ENCODE results near the gene ZNF565. TPM values are rescaled to one million over a fixed set of nuclear protein-coding genes. Genes with fewer than 3 reads are reported as not detected.

The ZNF565 gene
- total RNA-seq, 1 experiment from 2014 or later, result 4.8 TPM

DNA sequence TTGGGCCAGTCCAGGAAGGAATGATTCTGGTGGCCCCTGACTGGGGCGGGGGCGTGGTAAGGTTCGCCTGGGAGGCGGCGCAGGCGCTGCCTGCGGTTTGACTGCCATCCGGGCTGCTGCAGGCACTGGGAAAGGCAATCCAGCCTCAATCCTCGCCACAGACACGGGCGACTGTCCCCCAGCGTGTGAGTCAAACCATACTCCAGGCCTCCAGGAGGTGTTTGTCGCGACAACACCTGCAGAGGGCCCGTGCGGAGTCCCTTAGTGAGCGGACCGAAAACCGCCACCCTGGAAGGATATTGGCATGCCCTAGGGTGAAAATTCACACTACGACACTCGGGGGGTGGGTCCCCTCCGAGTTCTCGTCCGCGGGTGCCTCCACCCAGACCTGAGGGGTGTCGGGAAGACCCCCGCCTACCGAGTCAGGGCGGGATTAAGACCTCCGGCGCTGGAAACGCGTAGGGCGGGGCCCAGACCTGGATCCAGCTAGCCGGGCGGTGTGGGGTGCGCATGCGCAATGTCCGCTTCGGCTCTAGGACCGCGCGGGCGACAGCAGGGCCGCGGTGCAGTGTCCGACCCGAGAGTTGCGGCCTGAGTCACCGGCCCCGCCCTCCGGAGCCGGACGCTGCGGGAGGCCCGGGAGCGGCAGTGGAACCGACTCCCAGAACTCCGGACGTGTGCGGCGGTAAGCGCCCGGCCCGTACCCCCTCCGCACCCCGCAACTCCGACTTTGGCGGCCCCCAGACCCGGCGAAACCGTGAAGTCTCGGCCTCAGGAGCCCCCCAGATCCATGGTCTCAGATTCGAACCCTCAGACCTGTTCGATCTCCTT is 74.8 kb downstream of the ZNF565 start, which contains the start of gene CAPNS1:
TSS of gene CAPNS1 (plus strand) at position 594 of the 831 bp plus-strand sequence. CDS start 946 bp downstream, outside the sequence.
- Histone ChIP-seq H2BK15ac (ENCODE audit: low read depth, low read length) (no peak within 1 kb of the TSS), H3K23me2 (ENCODE audit: insufficient read length, low read depth, low read length, poor library complexity, severe bottlenecking) (peaks cover 4% of the 10 kb centered on the region), H3K18ac (ENCODE audit: insufficient read length, low read depth, low read length) (peak within 1 kb of the TSS; percentile 73), H4K91ac (ENCODE audit: insufficient read length, low read depth, low read length) (no peak within 1 kb of the TSS), H3K14ac (ENCODE audit: insufficient read depth, low read length) (peak within 1 kb of the TSS; percentile 83), H3K9ac (ENCODE audit: extremely low read depth, insufficient read length, low read length) (peak within 1 kb of the TSS; percentile 87), H2BK5ac (ENCODE audit: insufficient read length, low read length) (no peak within 1 kb of the TSS), H2BK120ac (ENCODE audit: low read depth, low read length, poor library complexity, severe bottlenecking) (no peak within 1 kb of the TSS), H3K27ac (ENCODE audit: insufficient read length, low read depth, low read length) (no peak within 1 kb of the TSS), H3K23ac (ENCODE audit: insufficient read length, low read depth, low read length) (no peak within 1 kb of the TSS), H2BK20ac (ENCODE audit: low read depth, low read length, poor library complexity, severe bottlenecking) (no peak within 1 kb of the TSS), H4K20me1 (ENCODE audit: control insufficient read depth, insufficient read depth, insufficient read length) (no peaks in the 10 kb centered on the region), H3K9me3 (ENCODE audit: control insufficient read depth, low read depth, low read length) (no peaks in the 10 kb centered on the region), H3K4ac (ENCODE audit: low read depth, low read length) (no peak within 1 kb of the TSS), H3K27me3 (ENCODE audit: insufficient read depth, low read length) (no peaks in the 10 kb centered on the region), H2AK5ac (ENCODE audit: insufficient read length, low read length) (no peak within 1 kb of the TSS), H3K56ac (ENCODE audit: insufficient read length, low read depth, low read length) (no peak within 1 kb of the TSS), H4K5ac (ENCODE audit: insufficient read length, low read depth, low read length) (no peak within 1 kb of the TSS), H2AFZ (ENCODE audit: low read length) (no peak within 1 kb of the TSS), H3K4me2 (ENCODE audit: insufficient read depth, insufficient read length, low read length) (peak within 1 kb of the TSS; percentile 81), H3K79me2 (ENCODE audit: insufficient read depth, low read length) (no peaks in the 10 kb centered on the region), H2BK12ac (ENCODE audit: insufficient read length, low read depth, low read length) (no peak within 1 kb of the TSS), H3T11ph (ENCODE audit: low read length) (no peak within 1 kb of the TSS), H3K4me1 (ENCODE audit: insufficient read depth, low read length) (no peaks in the 10 kb centered on the region), H3K79me1 (ENCODE audit: insufficient read depth, low read depth, low read length, poor library complexity, severe bottlenecking) (no peaks in the 10 kb centered on the region), H4K8ac (replicated peaks; ENCODE audit: insufficient read length, low read depth, low read length) (no peak within 1 kb of the TSS)
- Mint-ChIP-seq H3K9me3 (no peaks in the 10 kb centered on the region; a peak in 2 of 5 replicates), H3K27ac (peak within 1 kb of the TSS; percentile 96 to 99 (median 98)), H3K27me3 (ENCODE audit: low read depth) (peaks cover 2% of the 10 kb centered on the region; the same call in 1 of the 2 replicates), H3K4me3 (peak within 1 kb of the TSS; percentile 96 to 99), H3K36me3 (ENCODE audit: insufficient read depth in 1 of 3, low read depth in 3 of 3) (peaks cover 16 to 27% (median 26%) of the 10 kb centered on the region in 3 experiments; a peak in 6 of 7 replicates), H3K4me1 (peaks cover 15 to 21% of the 10 kb centered on the region in 2 experiments)
- no CpG with 5 or more reads among the region's 75 CpGs for WGBS (ENCODE audit: extremely low coverage, insufficient read length, low lambda C conversion rate)
- DNase-seq, result peak; percentile 98
- TF ChIP-seq, protein P1, sequence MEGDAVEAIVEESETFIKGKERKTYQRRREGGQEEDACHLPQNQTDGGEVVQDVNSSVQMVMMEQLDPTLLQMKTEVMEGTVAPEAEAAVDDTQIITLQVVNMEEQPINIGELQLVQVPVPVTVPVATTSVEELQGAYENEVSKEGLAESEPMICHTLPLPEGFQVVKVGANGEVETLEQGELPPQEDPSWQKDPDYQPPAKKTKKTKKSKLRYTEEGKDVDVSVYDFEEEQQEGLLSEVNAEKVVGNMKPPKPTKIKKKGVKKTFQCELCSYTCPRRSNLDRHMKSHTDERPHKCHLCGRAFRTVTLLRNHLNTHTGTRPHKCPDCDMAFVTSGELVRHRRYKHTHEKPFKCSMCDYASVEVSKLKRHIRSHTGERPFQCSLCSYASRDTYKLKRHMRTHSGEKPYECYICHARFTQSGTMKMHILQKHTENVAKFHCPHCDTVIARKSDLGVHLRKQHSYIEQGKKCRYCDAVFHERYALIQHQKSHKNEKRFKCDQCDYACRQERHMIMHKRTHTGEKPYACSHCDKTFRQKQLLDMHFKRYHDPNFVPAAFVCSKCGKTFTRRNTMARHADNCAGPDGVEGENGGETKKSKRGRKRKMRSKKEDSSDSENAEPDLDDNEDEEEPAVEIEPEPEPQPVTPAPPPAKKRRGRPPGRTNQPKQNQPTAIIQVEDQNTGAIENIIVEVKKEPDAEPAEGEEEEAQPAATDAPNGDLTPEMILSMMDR (conservative IDR thresholded peaks at IDR 0.05), result peak; percentile 42; the same call in 2 of the 3 replicates
